COLO668 (cell line): ENCODE measurements around the gene TSSK2.
A peak's percentile ranks its signal among the peaks of the same experiment; 100 is the strongest.

Experiments used
- DNase-seq: peaks from one replicate; lab custom pipeline; 2025; ENCODE audit not compliant: unreplicated experiment; lab: John Stamatoyannopoulos, UW

Gene TSSK2

GRCh38 chr22:19105867-19106802, 25.0 kb upstream of the TSSK2 start:
- peak; percentile 30 for DNase-seq

DNA sequence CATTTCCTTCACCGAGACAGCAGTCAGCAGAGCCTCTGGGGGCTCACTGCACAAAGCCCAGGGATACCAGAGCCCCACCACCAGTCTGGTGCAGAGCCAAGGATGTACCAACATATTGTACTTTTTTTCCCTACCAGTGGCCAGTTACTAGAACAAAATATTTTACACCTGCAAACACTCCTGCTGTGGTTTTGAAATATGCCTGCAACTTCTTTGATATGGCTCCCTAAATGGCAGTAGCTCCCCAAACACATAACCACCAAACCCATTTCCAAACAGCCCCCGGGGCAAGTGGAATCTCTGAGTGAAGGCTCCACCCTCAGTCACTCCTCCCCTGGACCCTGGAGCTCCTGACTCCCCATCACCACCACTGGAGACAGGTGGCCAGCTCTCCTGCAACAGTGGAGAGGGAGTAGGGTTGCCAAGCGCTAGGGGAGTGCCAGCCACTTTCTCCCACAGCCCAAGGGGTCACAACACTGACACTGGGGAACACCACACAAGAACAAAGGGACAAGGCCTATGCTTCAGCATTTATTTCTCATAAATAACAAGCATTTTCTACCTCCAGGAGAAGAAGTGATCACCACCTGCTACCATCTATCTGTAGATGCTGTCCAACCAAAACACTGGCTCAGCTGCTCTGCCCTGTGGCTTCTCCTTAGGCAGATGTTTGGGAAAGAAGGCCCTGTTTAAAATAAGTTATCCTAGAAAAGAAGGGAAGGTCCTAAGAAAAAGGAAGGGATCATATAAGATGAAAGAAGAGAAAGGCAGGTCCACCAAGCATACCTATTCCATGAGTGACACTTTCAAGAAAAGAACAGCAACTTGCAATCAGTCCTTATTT, 24.0 kb upstream of the TSSK2 start:
- DNase-seq: no peak

- no peak for DNase-seq
Observed at GRCh38 chr22:19107730-19108074, 23.4 kb upstream of the TSSK2 start.

DNA sequence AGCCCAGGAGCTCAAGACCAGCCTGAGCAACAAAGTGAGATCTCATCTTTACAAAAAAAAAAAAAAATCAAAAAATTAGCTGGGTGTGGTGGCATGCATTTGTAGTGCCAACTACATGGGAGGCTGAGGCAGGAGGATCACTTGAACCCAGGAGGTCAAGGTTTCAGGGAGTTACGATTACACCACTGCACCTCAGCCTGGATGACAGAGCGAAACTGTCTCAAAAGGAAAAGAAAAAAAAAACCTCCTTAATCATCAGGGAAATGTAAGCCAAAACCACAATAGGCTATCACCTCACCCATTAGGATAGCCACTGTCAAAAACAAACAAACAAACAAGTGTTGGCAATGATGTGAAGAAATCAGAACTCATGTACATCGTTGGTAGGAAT, 22.3 kb upstream of the TSSK2 start:
- DNase-seq: no peak

- no peak for DNase-seq
Observed at GRCh38 chr22:19109198-19110063, 21.7 kb upstream of the TSSK2 start.

- no peak for DNase-seq
Observed at GRCh38 chr22:19110064-19110458, 21.0 kb upstream of the TSSK2 start.

GRCh38 chr22:19110646-19111045, 20.5 kb upstream of the TSSK2 start:
- no peak for DNase-seq

- DNase-seq: no peak
Observed at GRCh38 chr22:19111140-19111539, 20.0 kb upstream of the TSSK2 start.

- DNase-seq: no peak
Observed at GRCh38 chr22:19111584-19111983, 19.5 kb upstream of the TSSK2 start.

- DNase-seq: no peak
Observed at GRCh38 chr22:19113429-19113828, 17.7 kb upstream of the TSSK2 start.

DNA sequence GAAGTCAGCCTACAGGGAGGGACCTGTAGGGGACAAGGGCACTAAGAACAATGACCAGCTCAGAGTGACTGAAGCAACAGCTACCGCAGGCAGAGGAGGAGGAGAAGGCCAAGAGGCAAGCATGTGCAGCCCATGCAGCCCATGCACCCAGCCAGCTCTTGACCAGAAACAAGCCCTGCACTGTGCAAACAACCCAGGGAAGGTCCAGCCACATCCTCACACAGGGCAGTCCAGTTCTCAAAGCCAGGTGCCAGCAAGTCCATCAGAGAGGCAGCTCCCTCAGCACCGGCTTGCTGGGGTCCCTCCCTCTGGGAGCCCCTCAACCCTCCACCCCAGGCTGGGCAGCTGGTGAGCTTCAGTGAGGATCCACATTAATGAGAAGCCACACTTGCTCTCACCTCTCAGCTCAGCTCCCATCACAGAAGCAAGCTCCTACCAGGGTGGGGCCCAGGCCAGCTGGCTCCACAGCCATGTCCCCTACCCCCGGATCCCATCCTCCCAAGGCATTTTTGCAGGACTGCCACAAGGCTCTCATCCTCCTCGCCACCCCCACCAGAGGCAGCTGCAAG, 16.0 kb upstream of the TSSK2 start:
- DNase-seq: no peak

GRCh38 chr22:19115628-19116027, 15.5 kb upstream of the TSSK2 start:
- DNase-seq: no peak

- peak; percentile 83 for DNase-seq
Observed at GRCh38 chr22:19117111-19117512, 14.0 kb upstream of the TSSK2 start.

DNA sequence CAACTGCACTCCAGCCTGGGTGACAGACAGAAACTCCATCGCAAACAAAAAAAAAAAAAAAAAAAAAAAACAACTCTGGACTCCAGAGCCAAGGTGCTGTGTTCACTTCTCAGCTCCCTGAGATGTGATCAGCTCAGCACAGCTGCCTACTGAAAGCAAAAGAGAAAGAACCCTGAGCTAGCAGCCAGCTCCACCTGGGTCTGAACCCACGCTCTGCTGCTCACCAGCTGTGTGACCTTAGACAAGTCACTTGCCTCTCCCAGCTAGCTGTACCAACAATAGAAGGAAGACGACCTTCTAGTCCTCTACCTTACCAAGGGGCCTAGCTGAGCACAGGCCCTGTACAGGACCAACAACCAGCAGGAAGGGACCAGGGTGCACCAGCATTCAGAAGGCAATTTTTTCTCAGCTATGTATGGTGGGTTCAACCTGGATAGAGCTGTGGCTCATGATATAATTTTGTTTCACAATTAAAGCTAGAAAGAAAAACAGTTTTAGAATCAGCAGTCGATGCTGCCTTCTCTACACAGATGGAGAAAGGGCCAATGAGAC, 12.7 kb upstream of the TSSK2 start:
- no peak for DNase-seq

DNA sequence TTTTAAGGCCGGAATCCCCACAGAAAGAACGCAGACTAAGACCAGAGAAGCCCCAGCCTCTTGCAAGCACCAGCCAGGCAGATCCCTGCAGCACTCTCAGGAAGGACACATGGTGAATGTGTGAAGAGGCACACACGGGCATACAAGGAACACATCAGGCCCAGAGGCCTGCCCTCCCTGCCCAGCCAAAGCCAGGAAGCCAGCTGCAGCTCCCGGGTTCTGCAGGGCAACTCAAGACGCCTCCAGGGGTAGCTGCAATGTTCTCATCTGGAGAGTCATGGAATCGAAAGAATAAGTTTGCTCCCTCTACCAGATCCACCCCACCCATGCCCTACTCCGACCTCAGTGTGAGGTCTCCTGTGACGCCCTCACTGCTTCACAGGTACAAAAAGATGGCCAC, 11.2 kb upstream of the TSSK2 start:
- no peak for DNase-seq

DNA sequence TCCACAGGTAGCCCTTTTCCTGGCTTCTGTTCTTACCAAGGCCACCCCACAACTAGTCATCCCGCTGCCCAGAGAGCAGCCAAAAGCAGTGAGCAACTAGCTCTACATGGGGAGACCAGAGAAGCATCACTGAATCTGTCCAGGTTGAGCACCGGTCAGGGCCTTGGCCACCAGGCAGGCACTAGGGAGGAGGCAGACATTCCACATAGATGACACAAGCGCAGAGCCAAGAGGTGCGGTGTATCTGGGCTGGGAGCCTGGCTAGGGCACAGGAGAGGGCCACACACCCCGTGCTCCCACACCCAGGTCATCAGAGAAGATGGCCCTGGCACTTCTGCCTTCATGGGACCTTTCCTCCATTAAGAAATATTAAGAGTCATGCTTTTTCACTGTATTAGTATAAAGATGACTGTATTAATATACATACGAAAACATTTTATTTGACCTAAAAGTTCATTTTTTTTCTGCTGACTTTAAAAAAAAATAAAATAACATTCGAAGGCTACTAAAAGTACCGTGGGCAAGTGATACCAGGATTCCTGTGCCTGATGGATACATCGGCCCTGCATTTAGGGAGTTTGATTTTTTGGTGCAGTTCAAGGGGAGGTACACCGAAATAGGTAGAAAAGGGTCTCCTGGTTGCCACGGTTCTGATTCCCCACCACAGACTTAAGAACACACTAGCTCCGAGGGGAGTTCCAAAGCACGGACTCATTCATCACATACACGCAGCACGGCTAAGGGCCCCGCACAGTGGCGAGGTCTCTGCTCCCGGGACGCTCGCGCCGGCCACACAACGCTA, 10.1 kb upstream of the TSSK2 start:
- peak; percentile 55 for DNase-seq

GRCh38 chr22:19121631-19122142, 9.4 kb upstream of the TSSK2 start:
- peak; percentile 59 for DNase-seq

DNA sequence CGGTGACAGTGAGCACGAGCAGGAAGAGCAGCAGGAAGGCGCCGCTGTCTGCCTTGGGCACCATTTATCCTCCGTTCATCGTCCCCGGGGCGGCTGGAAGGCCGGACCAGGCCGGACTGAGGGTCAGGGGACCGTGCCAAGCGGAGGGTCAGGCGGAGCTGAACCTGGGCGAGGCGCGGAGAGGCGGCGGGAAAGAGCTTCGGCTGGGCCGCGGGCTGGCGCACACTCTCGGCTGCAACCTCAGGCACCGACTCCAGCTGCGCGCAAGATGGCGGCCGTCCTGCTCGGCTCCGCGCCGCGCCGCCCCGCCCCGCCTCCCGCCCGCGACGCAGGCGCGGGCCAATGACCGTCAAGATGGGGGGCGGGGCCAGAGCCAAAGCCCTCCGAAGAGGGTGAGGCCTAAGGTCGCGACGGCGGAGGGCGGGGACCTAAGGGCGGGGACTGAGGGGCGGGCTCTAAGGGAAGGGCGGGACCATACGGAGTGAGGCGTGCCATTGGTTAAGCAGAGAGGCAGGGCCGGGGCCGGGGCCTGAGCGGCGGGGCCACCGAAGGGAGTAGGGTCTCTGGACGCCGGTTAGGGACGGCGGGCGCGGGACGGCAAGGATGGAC, 8.9 kb upstream of the TSSK2 start, which contains the start of gene DGCR2:
Gene DGCR2 (minus strand): TSS at position 270 of the 609 bp plus-strand sequence. CDS start 206 bp downstream, at position 64.
- peak; percentile 98 for DNase-seq
